Measurements from ENCODE around the gene DCST2. TPM values are rescaled to one million over a fixed set of nuclear protein-coding genes. Genes with fewer than 3 reads are reported as not detected.

Gene DCST2
- total RNA-seq, 4 donors from 2014 or later: not detected

DNA sequence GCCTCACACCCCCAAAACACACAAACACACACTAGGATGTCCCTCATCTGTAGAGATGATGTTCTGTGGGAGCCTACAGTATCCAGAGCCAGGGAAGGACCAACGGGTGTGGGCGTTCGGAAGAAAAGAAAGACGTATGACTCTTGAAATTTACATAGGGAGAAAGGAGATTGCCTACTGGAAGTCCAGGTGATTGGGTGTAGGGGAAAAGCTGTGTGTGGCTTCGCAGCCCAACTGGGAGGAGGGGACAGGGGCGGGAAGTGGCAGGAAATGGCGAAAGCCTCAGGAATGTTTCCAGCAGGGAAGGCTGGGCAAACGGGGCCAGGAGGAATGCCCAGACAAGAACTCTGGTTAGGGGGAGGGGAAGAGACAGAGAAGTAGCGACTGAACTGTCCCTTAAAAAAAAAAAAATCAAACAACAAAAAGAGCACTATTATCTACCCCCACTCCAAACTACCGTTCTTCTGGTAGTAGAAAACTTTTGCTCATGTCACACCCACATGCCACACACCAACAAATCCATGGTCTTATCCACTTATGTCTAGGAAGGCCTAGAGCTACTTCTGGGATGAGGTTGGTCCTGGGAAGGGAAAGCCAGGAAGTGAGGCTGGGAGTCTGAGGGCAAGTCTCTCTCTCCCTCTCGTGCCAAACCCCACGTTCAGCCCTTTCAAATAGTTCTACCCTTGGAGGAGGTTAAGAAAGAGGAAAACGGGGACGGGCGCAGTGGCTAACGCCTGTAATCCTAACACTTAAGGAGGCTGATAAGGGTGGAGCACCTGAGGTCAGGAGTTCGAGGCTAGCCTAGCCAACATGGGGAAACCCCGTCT lies 60.9 kb downstream of the DCST2 start:
- Histone ChIP-seq H3K4me3 (peak overlapping the region; percentile 64 to 75 (median 74)), H3K9me3 (no peaks in the 10 kb centered on the region), H3K27ac (peak overlapping the region; percentile 93 to 96 (median 95)), H3K36me3 (peaks cover 0 to 8% of the 10 kb centered on the region in 2 donors), H3K4me1 (peaks cover 52 to 54% of the 10 kb centered on the region in 2 donors), H3K27me3 (no peaks in the 10 kb centered on the region)
- DNase-seq: peak in 1 of 2 donors; percentile 67
- TF ChIP-seq, protein P1, sequence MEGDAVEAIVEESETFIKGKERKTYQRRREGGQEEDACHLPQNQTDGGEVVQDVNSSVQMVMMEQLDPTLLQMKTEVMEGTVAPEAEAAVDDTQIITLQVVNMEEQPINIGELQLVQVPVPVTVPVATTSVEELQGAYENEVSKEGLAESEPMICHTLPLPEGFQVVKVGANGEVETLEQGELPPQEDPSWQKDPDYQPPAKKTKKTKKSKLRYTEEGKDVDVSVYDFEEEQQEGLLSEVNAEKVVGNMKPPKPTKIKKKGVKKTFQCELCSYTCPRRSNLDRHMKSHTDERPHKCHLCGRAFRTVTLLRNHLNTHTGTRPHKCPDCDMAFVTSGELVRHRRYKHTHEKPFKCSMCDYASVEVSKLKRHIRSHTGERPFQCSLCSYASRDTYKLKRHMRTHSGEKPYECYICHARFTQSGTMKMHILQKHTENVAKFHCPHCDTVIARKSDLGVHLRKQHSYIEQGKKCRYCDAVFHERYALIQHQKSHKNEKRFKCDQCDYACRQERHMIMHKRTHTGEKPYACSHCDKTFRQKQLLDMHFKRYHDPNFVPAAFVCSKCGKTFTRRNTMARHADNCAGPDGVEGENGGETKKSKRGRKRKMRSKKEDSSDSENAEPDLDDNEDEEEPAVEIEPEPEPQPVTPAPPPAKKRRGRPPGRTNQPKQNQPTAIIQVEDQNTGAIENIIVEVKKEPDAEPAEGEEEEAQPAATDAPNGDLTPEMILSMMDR (IDR thresholded peaks at IDR 0.05 in 4 of 5, conservative IDR thresholded peaks at IDR 0.05 in 1 of 5): no peak
- TF ChIP-seq POLR2A (IDR thresholded peaks at IDR 0.05): peak in 1 of 2 donors; percentile 34
- ATAC-seq: no peak
- intact Hi-C loops (cut with DNase I; ENCODE audit: low total_unique reads) (loop anchor here (5.0 kb wide), 2 partner anchors 80 to 115 kb away; partner anchors contain the start of gene ADAM15), in situ Hi-C loops (cut with MboI; ENCODE audit: low sequenced_read_pairs in 4 of 4) (loop anchor here in 1 of 4 donors (25.0 kb wide), 1 partner anchor 90 kb away; the partner anchor contains the start of genes ADAM15 and EFNA4)

DNA sequence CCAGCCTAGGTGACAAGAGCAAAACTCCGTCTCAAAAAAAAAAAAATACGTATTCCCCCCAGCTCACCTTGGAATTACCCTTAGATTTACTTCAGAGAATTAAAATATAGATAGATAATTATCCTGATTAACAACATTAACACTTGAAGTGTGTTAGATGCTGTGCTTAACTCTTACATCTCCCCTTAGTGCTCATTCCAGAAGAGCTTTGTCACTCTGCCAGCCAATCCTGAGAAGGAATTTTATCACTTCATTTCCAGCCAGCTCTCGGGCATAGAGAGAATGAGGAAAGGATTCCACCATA lies 61.4 kb downstream of the DCST2 start:
- DNase-seq (no peak), ATAC-seq (no peak)
- no peak for TF ChIP-seq POLR2A (IDR thresholded peaks at IDR 0.05)
- TF ChIP-seq, protein P1 (IDR thresholded peaks at IDR 0.05 in 4 of 5, conservative IDR thresholded peaks at IDR 0.05 in 1 of 5): no peak
- intact Hi-C loops (cut with DNase I; ENCODE audit: low total_unique reads): loop anchor here (5.0 kb wide), 2 partner anchors 80 to 115 kb away; partner anchors contain the start of gene ADAM15
- H3K4me1 ChIP-seq: peaks cover 52 to 54% of the 10 kb centered on the region in 2 donors
- peak overlapping the region; percentile 93 to 96 (median 95) for H3K27ac ChIP-seq
- H3K27me3 ChIP-seq: no peaks in the 10 kb centered on the region
- H3K36me3 ChIP-seq: peaks cover 0 to 14% of the 10 kb centered on the region in 2 donors
- H3K4me3 ChIP-seq: peak overlapping the region in 3 of 4 donors; percentile 64 to 75 (median 73)
- no peaks in the 10 kb centered on the region for H3K9me3 ChIP-seq
- in situ Hi-C loops (cut with MboI; ENCODE audit: low sequenced_read_pairs in 4 of 4): loop anchor here in 1 of 4 donors (25.0 kb wide), 1 partner anchor 90 kb away; the partner anchor contains the start of genes ADAM15 and EFNA4

DNA sequence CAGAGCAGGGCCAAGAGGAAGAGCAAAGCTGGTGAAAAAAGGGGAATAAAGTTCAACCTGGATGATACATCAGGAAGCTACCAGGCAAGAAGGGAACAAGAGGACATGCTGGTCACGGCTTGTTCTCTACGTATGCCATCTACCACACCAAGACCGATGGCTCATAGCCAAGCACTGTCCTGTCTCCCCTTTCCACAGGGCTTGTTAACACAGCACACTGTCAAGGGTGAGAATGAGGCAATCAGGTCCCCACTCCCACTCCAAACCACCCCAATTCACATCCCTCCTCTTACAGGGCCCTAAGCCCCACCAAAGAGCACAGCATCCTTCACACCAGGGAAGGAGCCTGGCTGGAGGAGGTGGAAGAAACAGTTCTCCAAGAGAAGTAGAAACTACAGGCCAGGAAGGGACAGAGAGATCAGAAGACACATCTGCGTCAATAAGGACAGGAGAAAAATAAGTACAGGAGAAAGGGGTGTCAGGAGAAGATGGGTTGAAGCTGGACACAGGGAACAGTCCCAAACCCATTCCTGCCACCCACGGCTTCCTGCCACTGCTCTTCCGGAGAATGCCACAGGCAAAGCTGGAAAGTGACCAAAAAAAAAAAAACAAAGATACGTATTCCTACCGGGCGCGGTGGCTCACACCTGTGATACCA lies 62.1 kb downstream of the DCST2 start:
- peaks cover 51 to 54% of the 10 kb centered on the region in 2 donors for H3K4me1 ChIP-seq
- peak overlapping the region; percentile 45 to 64 (median 52) for H3K4me3 ChIP-seq
- in situ Hi-C loops (cut with MboI; ENCODE audit: low sequenced_read_pairs in 4 of 4): loop anchor here in 1 of 4 donors (25.0 kb wide), 1 partner anchor 91 kb away; the partner anchor contains the start of genes ADAM15 and EFNA4
- DNase-seq: peak; percentile 57 to 74
- TF ChIP-seq POLR2A (IDR thresholded peaks at IDR 0.05): no peak
- TF ChIP-seq, protein P1 (IDR thresholded peaks at IDR 0.05 in 4 of 5, conservative IDR thresholded peaks at IDR 0.05 in 1 of 5): no peak
- no peak for ATAC-seq
- peak overlapping the region; percentile 93 to 96 (median 95) for H3K27ac ChIP-seq
- intact Hi-C loops (cut with DNase I; ENCODE audit: low total_unique reads): loop anchor here (5.0 kb wide), 2 partner anchors 81 to 116 kb away; partner anchors contain the start of gene ADAM15
- H3K27me3 ChIP-seq: no peaks in the 10 kb centered on the region
- H3K36me3 ChIP-seq: peaks cover 0 to 21% of the 10 kb centered on the region in 2 donors
- no peaks in the 10 kb centered on the region for H3K9me3 ChIP-seq

DNA sequence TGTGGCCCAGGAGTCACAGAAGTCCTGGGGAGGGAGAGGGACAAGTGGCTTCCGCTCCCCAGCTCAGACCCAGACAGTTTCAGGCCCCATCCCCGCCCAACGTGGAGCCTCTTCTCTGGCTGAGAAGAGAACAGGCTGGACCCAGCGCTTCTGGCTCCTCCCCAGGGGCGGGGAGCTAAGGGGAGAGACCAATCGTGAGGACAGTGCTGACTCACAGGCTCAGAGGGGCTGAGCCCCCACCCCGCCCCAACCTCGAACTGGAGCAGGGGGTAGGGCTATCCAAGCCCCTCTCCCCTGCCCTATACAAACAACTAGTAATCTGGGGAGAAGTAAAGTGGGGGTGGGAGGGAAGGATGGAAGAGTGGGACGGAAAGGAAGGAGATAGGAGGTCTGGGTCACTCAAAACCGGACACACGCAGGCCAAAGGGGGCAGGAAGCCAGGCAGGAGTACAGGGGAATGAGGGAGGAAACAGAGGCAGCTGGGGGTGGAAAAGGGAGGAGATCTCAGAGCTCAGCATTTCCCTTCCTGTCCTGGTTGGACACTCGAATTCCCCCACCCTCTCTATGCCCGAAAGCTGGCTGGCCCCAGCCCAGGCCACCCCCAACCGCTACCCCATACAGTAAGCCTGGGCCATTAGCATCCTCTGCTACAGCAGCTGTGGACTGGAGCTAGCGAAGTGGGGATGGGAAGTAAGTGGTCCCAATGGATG lies 62.8 kb downstream of the DCST2 start, which contains the start of gene SHC1:
Gene SHC1 (minus strand): TSS at position 117 of the 710 bp plus-strand sequence. CDS start 221 bp downstream, outside the sequence.
- intact Hi-C loops (cut with DNase I; ENCODE audit: low total_unique reads): loop anchor here (5.0 kb wide), 2 partner anchors 82 to 117 kb away; partner anchors contain the start of gene ADAM15
- Histone ChIP-seq H3K4me3 (peak within 1 kb of the TSS; percentile 45 to 64 (median 52)), H3K27ac (peak within 1 kb of the TSS; percentile 93 to 96 (median 95)), H3K9me3 (no peaks in the 10 kb centered on the region), H3K36me3 (peaks cover 0 to 27% of the 10 kb centered on the region in 2 donors), H3K4me1 (peaks cover 44 to 47% of the 10 kb centered on the region in 2 donors), H3K27me3 (no peaks in the 10 kb centered on the region)
- DNase-seq: peak; percentile 93 to 95
- peak; percentile 85 to 89 for TF ChIP-seq POLR2A (IDR thresholded peaks at IDR 0.05)
- TF ChIP-seq, protein P1 (IDR thresholded peaks at IDR 0.05 in 4 of 5, conservative IDR thresholded peaks at IDR 0.05 in 1 of 5): no peak
- peak; percentile 52 to 53 for ATAC-seq
- in situ Hi-C loops (cut with MboI; ENCODE audit: low sequenced_read_pairs in 4 of 4): loop anchor here in 1 of 4 donors (25.0 kb wide), 1 partner anchor 92 kb away; the partner anchor contains the start of genes ADAM15 and EFNA4
